B cell (primary cell): ENCODE results near the gene CPNE4.

ENCODE experiments used
- EZH2 ChIP-seq: IDR thresholded peaks from 2 replicates; pipeline ENCODE4 v1.6.1; 2012; ENCODE audit warnings: borderline replicate concordance, low read depth, mild to moderate bottlenecking, moderate library complexity, low read length; ENCODE audit not compliant: insufficient read depth, poor library complexity, severe bottlenecking
- TF ChIP-seq, protein P1 (sequence below): fragments of 200-600 bp; IDR thresholded peaks from one replicate; pipeline ENCODE4 v1.8.0; 2022; ENCODE audit warnings: antibody characterized with exemption, mild to moderate bottlenecking

DNA sequence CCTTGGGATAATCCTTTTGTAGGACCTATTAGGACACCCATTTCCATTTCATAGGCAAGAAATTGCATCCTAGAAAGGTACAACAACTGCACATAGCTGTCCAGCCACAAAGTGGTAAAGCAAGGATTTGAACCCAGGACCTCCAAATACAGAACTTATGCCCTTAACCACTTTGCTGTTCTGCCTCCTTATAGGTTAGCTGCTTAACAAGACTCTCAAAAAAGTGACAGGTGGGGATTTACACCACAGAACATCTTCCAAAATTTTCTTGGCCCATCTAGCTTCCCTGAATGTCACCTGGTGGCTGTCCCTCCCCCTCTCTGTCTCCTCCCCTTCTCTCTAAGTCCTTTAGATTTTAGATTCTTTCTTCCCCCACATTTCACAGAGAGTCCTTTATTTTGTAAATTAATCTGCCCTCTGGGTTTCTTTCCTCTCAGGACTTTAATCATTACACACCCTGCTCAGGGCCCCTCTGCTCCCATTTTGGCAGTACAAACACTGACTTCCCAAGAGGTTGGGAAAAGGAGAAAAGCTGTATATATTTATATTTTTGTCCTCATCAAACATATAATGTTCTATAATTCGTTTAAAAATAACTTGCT, 120.6 kb downstream of the CPNE4 start:
- TF ChIP-seq, protein P1, sequence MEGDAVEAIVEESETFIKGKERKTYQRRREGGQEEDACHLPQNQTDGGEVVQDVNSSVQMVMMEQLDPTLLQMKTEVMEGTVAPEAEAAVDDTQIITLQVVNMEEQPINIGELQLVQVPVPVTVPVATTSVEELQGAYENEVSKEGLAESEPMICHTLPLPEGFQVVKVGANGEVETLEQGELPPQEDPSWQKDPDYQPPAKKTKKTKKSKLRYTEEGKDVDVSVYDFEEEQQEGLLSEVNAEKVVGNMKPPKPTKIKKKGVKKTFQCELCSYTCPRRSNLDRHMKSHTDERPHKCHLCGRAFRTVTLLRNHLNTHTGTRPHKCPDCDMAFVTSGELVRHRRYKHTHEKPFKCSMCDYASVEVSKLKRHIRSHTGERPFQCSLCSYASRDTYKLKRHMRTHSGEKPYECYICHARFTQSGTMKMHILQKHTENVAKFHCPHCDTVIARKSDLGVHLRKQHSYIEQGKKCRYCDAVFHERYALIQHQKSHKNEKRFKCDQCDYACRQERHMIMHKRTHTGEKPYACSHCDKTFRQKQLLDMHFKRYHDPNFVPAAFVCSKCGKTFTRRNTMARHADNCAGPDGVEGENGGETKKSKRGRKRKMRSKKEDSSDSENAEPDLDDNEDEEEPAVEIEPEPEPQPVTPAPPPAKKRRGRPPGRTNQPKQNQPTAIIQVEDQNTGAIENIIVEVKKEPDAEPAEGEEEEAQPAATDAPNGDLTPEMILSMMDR, result no peak
- TF ChIP-seq EZH2, result no peak
